Suprapubic skin (tissue), 4 donors: Measurements from ENCODE around the gene CRYBG2. TPM values are rescaled to one million over a fixed set of nuclear protein-coding genes. Genes with fewer than 3 reads are reported as not detected.

Experiments used
- DNase-seq, 2 donors: peaks; one replicate each; pipeline ENCODE4 v3.0.0-alpha.2; 2019; ENCODE audit warnings: low spot score in 2 of 2
- H3K27ac ChIP-seq: fragments of 200-600 bp; sonication (generic); one replicate; pipeline ENCODE4 v1.5.1; 2019
- H3K27me3 ChIP-seq: fragments of 200-600 bp; sonication (generic); one replicate; pipeline ENCODE4 v1.5.1; 2019
- H3K36me3 ChIP-seq: fragments of 200-600 bp; sonication (generic); one replicate; pipeline ENCODE4 v1.5.1; 2019
- H3K4me1 ChIP-seq: fragments of 200-600 bp; sonication (generic); one replicate; pipeline ENCODE4 v1.5.1; 2019
- H3K4me3 ChIP-seq: fragments of 200-600 bp; sonication (generic); one replicate; pipeline ENCODE4 v1.5.1; 2019; ENCODE audit warnings: mild to moderate bottlenecking
- H3K9me3 ChIP-seq: fragments of 200-600 bp; sonication (generic); one replicate; pipeline ENCODE4 v1.5.1; 2019
- EP300 ChIP-seq: sonication (generic); formaldehyde crosslinking; IDR thresholded peaks from one replicate; pipeline ENCODE4 v1.6.1; 2017; ENCODE audit warnings: antibody characterized with exemption
- POLR2A ChIP-seq, 2 donors: fragments of 450-650 bp; IDR thresholded peaks; one replicate each; pipeline ENCODE4 v1.6.1; 2017; ENCODE audit warnings: antibody characterized with exemption in 2 of 2, mild to moderate bottlenecking in 2 of 2, moderate library complexity in 2 of 2
- POLR2AphosphoS5 ChIP-seq, 3 donors: sonication (generic); formaldehyde crosslinking; IDR thresholded peaks; one replicate each; pipeline ENCODE4 v1.6.1; 2017; ENCODE audit warnings: antibody characterized with exemption in 3 of 3
- WGBS: methylation state at CpG from one replicate; pipeline ENCODE4 v1.1.5; 2018; 5-methylcytosine and 5-hydroxymethylcytosine counted together
- total RNA-seq, 4 donors: library from RNA; depleted of rRNA; stranded (reverse); fragments of >200 nt; gene quantifications; one replicate each; pipeline ENCODE4 v1.1.0, GENCODE V29; 2016
- TF ChIP-seq, protein P1 (sequence below), 2 donors: fragments of 200-600 bp in 1 of 2; fragments of 450-650 bp in 1 of 2; sonication (generic) in 1 of 2; IDR thresholded peaks; one replicate each; pipeline ENCODE4 v1.5.1; 2016 to 2019; ENCODE audit warnings: antibody characterized with exemption in 2 of 2, mild to moderate bottlenecking in 1 of 2, moderate library complexity in 1 of 2

CRYBG2 gene
- total RNA-seq, 4 donors from 2014 or later: 47.8 to 96.9 (median 62.8) TPM

DNA sequence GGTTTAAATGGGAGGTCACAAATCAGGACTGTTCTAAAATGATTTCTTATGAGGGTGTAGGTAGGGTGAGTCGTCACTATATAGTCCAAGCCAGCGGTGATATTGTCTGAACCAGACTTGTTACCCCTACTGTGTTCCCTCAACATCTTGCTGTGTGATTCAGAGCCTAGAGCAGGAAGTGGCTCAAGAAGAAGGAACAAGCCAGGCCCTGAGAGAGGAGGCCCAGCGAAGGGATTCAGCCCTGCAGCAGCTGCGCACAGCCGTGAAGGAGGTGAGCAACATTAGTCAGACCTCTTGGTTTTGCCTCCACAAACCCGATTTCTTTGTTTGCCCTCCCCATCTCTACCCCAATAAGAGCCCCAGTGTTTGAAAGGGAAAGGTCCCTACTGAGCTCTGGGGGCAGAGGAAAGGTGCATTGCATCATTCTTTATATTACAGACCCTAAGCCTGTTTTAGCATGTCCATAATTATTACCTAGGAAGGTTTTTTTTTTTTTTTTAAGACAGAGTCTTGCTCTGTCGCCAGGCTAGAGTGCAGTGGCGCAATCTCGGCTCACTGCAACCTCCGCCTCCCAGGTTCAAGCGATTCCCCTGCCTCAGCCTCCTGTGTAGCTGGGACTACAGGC, 79.0 kb downstream of the CRYBG2 start:
- TF ChIP-seq EP300 (no peak), POLR2AphosphoS5 (IDR thresholded peaks at IDR 0.05) (no peak), POLR2A (IDR thresholded peaks at IDR 0.05) (no peak)
- TF ChIP-seq, protein P1, sequence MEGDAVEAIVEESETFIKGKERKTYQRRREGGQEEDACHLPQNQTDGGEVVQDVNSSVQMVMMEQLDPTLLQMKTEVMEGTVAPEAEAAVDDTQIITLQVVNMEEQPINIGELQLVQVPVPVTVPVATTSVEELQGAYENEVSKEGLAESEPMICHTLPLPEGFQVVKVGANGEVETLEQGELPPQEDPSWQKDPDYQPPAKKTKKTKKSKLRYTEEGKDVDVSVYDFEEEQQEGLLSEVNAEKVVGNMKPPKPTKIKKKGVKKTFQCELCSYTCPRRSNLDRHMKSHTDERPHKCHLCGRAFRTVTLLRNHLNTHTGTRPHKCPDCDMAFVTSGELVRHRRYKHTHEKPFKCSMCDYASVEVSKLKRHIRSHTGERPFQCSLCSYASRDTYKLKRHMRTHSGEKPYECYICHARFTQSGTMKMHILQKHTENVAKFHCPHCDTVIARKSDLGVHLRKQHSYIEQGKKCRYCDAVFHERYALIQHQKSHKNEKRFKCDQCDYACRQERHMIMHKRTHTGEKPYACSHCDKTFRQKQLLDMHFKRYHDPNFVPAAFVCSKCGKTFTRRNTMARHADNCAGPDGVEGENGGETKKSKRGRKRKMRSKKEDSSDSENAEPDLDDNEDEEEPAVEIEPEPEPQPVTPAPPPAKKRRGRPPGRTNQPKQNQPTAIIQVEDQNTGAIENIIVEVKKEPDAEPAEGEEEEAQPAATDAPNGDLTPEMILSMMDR (IDR thresholded peaks at IDR 0.05): no peak
- Histone ChIP-seq H3K4me1 (peaks cover 52% of the 10 kb centered on the region), H3K27ac (peak overlapping the region; percentile 90), H3K4me3 (no peak overlapping the region), H3K27me3 (no peaks in the 10 kb centered on the region), H3K9me3 (no peaks in the 10 kb centered on the region), H3K36me3 (peaks cover 21% of the 10 kb centered on the region)
- DNase-seq: no peak
- WGBS: 67% methylated on average over 11 of the region's 11 CpGs

Other genes with a start within 250 kb of the CRYBG2 start
- 10 to 100 TPM in 2 of 4 donors, 1 to 10 TPM in 2; 9.1 to 14.1 (median 10.0) TPM for gene PDIK1L, start 242.3 kb downstream of the CRYBG2 start, total RNA-seq
- gene FAM110D, start 195.1 kb downstream of the CRYBG2 start, total RNA-seq: 1 to 10 TPM; 2.4 to 3.6 (median 2.7) TPM
- gene C1orf232, start 185.2 kb downstream of the CRYBG2 start, total RNA-seq: not detected
- 10 to 100 TPM; 15.3 to 53.4 (median 28.3) TPM for gene ZNF593, start 184.2 kb downstream of the CRYBG2 start, total RNA-seq
- not detected for gene ZNF593OS, start 182.3 kb downstream of the CRYBG2 start, total RNA-seq
- 10 to 100 TPM; 45.6 to 91.2 (median 53.7) TPM for gene CNKSR1, start 176.6 kb downstream of the CRYBG2 start, total RNA-seq
- gene CATSPER4, start 163.5 kb downstream of the CRYBG2 start, total RNA-seq: not detected
- 10 to 100 TPM; 18.2 to 27.8 (median 18.7) TPM for gene CEP85, start 119.9 kb downstream of the CRYBG2 start, total RNA-seq
- gene SH3BGRL3, start 74.0 kb downstream of the CRYBG2 start, total RNA-seq: 100 to 1,000 TPM in 1 of 4 donors, 10 to 100 TPM in 3; 53.5 to 104 (median 92.8) TPM
- gene UBXN11, start 47.5 kb downstream of the CRYBG2 start, total RNA-seq: 10 to 100 TPM in 2 of 4 donors, 1 to 10 TPM in 2; 3.2 to 19.1 (median 9.1) TPM
- 10 to 100 TPM in 1 of 4 donors, 1 to 10 TPM in 3; 2.3 to 11.4 (median 9.9) TPM for gene CD52, start 36.2 kb downstream of the CRYBG2 start, total RNA-seq
- not detected for gene ZNF683, start 18.6 kb upstream of the CRYBG2 start, total RNA-seq
- gene LIN28A, start 56.7 kb upstream of the CRYBG2 start, total RNA-seq: not detected
- 10 to 100 TPM; 35.6 to 55.8 (median 45.3) TPM for gene DHDDS, start 78.2 kb upstream of the CRYBG2 start, total RNA-seq
- 100 to 1,000 TPM; 101 to 194 (median 146) TPM for gene HMGN2, start 118.3 kb upstream of the CRYBG2 start, total RNA-seq
- 10 to 100 TPM; 37.8 to 50.9 (median 43.7) TPM for gene RPS6KA1, start 175.6 kb upstream of the CRYBG2 start, total RNA-seq